ENCODE results near the gene ARHGEF6.
"Not testable (repeated sequence)": the region's sequence is repeated elsewhere in the genome, so short reads cannot be mapped to it uniquely, and the experiment has no call there.

The ARHGEF6 gene, protein sequence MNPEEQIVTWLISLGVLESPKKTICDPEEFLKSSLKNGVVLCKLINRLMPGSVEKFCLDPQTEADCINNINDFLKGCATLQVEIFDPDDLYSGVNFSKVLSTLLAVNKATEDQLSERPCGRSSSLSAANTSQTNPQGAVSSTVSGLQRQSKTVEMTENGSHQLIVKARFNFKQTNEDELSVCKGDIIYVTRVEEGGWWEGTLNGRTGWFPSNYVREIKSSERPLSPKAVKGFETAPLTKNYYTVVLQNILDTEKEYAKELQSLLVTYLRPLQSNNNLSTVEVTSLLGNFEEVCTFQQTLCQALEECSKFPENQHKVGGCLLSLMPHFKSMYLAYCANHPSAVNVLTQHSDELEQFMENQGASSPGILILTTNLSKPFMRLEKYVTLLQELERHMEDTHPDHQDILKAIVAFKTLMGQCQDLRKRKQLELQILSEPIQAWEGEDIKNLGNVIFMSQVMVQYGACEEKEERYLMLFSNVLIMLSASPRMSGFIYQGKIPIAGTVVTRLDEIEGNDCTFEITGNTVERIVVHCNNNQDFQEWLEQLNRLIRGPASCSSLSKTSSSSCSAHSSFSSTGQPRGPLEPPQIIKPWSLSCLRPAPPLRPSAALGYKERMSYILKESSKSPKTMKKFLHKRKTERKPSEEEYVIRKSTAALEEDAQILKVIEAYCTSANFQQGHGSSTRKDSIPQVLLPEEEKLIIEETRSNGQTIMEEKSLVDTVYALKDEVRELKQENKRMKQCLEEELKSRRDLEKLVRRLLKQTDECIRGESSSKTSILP

DNA sequence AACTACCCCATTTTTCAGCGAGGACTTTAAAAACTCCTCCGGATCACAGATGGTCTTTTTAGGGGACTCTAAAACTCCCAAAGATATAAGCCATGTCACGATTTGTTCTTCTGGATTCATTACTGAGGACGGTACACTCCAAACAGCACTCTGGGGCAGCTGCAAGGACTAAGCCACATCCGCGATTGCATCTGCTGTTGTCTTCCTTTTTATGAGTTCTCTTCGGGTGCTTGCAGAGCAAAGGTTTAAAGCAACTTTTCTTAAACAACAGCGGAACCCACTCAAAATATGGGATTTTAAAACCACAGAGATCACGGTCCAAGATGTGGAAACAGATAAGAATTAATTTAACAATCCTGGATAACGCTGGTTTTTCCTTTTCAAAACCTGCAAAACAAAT lies at the start of gene ARHGEF6:
ARHGEF6 (minus strand) TSS at position 170 of the 400 bp plus-strand sequence; CDS start at position 120, 50 bp downstream.
- no peak for DNase-seq (ENCODE audit: low read depth in 3 of 3, low spot score in 1 of 3)

DNA sequence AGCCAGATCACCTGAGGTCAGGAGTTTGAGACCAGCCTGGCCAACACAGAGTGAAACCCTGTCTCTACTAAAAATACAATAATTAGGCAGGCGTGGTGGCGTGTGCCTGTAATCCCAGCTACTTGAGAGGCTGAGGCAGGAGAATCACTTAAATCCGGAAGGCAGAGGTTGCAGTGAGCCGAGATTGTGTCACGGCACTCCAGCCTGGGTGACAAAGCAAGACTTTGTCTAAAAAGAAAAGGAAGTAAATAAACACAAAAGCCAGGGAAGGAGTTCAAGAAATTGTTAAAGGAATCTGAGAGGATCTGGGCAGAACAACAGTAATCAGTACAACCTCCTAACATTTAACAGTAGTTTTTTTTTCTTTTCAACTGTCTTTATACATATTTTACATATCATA lies 48.7 kb upstream of the ARHGEF6 start:
- no peak for DNase-seq (ENCODE audit: low read depth in 3 of 3, low spot score in 1 of 3)

DNA sequence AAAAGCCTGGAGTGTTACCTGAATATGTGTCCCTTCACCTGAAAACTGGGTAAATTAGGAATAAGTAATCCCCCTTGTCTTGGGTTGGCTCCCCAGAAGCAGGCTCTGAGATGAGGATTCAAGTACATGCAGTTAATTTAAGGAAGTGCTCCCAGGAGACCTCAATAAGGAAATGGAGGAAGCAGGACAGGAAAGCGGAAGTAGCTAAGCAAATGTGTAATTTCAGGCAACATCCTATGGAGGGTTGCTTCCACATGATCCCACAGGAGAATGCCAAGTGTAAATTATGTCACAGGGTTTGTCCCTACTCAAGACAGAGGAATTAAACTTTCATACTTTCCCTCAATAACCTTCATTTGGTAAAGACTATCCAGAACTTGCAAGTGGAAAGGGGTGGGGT lies 48.1 kb upstream of the ARHGEF6 start:
- no peak for DNase-seq (ENCODE audit: low read depth in 3 of 3, low spot score in 1 of 3)

DNA sequence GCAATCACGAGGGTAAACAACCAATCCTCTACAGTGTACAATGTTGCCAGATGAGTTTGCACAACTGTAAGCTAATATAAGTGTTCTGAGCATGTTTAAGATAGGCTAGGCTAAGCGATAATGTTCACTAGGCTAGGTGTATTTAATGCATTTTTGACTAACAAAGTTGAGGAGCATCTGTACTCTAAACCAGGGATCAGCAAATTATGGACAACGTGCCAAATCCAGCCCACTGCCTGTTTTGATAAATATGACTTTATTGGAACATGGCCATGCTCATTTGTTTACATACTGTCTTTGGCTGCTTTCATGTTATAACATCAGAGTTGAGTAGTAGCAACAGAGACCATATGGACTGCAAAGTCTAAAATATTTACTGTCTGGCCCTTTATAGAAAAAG lies 46.3 kb upstream of the ARHGEF6 start:
- DNase-seq (ENCODE audit: low read depth in 3 of 3, low spot score in 1 of 3): no peak

DNA sequence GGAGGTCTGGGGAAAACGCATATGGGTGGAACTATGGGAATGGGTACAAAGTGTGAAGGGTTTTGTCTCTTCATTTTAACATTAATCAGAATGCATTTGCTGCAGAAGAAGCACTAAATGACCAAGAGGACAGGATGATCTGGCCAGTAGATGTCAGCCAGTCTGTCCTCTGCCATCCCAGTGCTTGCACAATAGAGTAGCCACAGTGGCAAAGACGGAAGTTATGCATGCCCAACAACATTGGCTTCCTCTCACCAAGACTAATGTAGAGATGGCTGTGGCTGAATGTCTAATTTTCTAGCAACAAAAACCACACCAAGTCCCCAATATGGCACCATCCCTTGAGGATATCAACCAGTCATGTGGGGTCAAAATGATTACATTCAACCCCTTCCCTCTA lies 45.0 kb upstream of the ARHGEF6 start:
- no peak for DNase-seq (ENCODE audit: low read depth in 3 of 3, low spot score in 1 of 3)

DNA sequence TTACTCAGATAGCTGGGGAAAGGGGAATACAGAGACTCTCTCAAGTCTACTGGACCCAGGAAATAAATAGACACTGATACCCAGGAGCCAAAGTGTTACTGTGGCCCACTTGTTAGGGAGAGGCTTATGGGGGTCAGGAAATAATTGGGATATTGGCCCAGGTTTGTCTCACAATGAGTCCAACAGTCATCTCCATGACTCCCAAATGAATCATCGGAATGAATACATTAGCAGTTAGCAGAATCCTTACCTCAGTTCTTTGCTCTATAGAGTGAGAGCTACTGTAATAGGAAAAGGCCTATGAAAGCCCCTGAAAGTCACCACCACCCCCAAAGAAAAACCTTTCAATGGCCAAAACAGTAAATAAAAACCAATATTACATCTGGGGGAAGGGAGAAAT lies 42.4 kb upstream of the ARHGEF6 start:
- no peak for DNase-seq (ENCODE audit: low read depth in 3 of 3, low spot score in 1 of 3)

DNA sequence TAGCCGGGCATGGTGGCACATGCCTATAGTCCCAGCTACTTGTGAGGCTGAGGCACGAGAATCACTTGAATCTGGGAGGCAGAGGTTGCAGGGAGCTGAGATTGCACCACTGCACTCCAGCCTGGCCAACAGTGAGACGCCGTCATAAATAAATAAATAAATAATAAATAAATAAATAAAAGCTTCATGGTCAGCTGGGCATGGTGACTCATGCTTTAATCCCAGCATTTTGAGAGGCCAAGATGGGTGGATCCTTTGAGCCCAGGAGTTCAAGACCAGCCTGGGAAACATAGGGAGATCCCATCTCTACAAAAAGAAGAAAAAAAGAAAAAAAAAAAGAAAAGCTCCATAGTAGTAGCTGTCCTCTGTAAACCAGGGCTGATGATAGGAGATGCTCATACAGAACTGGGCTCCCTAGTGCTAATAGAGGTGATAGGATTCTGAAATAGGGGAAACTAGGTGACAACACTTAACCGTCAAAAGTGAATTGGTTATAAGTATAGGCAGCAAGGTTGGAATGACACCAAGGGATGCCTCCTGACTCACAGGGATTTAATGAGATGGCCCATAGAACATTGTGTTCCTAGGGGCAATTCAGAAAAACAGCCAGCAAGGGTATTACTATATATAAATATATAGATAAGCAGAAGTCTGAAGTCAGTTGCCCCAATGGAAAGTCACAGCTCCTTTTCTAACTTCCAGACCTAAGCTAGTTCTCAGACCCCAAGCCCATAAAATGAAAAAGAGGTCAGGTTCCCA lies 41.8 kb upstream of the ARHGEF6 start:
- DNase-seq (ENCODE audit: low read depth in 3 of 3, low spot score in 1 of 3): no peak

DNA sequence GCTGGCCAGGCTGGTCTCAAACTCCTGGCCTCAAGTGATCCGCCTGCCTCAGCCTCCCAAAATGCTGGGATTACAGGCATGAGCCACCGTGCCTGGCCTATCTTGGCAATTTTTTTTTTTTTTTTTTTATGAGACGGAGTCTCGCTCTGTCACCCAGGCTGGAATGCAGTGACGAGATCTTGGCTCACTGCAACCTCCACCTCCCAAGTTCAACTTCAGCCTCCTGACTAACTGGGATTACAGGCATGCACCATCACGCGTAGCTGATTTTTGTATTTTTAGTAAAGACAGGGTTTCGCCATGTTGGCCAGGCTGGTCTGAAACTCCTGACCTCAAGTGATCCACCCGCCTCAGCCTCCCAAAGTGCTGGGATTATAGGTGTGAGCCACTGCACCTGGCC lies 39.0 kb upstream of the ARHGEF6 start:
- not testable (repeated sequence) for DNase-seq (ENCODE audit: low read depth in 3 of 3, low spot score in 1 of 3)

DNA sequence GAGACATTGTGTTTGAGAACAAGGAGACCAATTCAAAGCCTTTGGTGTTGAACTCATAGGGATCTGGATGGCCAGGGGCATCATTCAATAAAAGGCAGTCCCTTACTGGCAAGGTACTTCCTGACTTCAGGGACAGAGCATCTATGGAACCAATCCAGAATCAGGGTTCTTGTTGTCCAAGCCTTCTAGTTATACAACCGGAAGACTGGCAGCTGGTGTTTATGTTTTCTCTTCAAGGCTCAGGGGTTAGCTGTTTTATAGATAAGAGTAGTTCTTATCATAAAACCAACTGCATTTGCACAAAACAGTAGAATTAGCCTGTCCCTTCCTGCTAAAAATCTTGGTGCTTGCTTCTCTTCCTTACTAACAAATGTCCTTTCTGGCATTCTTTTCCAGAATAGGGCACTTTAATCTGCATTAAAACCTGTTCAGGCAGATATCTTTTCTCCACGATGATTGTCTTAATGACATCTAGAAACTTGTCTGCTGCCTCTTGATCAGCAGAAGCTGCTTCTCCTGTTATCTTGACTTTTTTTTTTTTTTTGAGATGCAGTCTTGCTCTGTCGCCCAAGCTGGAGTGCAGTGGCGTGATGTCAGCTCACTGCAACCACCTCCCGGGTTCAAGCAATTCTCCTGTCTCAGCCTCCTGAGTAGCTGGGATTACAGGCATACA lies 38.4 kb upstream of the ARHGEF6 start:
- no peak for DNase-seq (ENCODE audit: low read depth in 3 of 3, low spot score in 1 of 3)

DNA sequence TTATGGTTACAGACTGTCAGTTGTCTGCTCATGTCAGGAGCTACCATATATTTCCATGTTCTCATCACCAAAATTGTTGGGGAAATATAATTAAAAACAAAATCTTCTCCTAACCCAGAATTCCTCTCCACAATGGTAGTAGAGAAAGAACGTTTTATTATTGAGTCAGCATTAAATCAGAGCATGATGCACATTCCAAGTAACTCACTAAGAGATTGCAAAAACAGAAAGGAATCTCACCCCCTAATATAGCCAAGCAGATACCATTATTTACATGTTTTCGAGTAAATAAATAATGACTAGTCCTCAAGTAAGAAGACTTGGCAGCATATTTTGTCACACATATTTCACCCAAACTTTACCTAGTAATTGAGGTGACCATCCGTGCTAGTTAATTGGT lies 36.2 kb upstream of the ARHGEF6 start:
- DNase-seq (ENCODE audit: low read depth in 3 of 3, low spot score in 1 of 3): no peak

DNA sequence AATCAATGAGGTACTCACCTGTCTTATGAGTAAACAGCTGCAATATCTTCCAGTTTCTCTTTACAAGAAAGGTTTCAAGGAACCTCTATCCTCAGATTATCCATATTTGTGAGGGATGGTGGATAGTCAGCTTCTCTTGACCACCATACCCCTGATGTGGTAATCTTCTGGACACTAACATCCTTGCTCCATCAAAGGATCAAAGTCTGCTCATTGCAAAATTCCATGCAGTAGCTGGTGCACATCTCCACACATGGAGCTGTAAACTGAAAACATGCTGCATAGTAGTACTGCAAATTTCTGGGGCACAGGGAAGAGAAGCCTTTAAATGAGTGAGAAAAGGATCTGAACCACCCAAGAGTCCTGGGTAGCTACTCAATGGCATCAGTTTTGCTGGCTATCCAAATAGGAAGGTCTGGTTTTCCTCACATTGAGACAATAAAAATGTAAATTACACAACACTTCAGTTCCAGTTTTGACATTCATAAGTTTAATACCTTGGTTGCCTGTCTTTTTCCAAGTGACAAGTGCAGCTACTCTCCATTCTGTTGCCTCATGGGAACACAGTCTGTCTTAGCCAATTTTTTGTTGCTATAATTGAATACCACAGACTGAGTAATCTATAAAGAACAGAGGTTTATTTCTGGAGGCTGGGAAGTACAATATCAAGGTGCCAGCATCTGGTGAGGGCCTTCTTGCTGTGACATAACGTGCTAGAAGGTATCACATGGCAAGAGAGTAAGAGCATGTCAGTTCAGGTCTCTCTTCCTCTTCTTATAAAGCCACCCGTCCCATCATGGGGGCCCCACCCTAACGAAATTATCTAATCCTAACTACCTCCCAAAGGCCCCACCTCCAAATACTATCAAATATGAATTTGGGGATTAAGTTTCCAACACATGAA lies 34.4 kb upstream of the ARHGEF6 start:
- DNase-seq (ENCODE audit: low read depth in 3 of 3, low spot score in 1 of 3): no peak

DNA sequence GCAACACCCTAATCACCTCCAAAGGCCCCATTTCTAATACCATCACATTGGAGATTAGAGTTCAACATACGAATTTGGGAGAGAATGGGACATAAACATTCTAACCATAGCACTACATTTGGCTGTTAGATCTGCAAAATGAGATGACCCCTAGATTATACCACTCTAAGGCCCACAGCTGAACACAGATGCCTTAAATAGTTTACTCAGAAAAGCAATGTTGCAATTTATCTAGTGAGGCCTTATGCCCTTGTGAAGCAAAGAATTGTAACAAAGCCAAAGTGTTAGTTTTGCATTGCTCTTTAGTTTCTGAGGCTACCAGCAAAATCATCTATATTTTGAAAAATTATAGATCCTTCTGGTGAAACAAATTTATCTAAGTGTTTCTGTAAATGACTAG lies 31.6 kb upstream of the ARHGEF6 start:
- no peak for DNase-seq (ENCODE audit: low read depth in 3 of 3, low spot score in 1 of 3)

DNA sequence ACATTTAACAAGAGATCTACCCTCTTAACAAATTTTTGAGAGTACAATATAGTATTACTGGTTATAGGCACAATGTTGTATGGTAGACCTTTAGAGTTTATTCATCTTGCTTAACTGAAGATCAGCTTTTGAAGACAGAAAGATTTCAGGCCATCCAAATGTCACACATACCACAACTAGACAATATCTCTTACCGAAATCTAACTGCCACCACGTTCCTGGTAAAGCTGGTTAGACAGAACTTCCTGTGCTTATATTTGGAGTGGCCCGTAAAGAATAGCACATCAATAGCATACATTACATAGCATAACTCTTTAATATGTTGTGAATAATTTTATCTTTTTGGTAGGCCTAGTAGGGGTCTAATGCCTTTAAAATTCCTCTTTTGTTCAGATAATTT lies 29.8 kb upstream of the ARHGEF6 start:
- DNase-seq (ENCODE audit: low read depth in 3 of 3, low spot score in 1 of 3): no peak

DNA sequence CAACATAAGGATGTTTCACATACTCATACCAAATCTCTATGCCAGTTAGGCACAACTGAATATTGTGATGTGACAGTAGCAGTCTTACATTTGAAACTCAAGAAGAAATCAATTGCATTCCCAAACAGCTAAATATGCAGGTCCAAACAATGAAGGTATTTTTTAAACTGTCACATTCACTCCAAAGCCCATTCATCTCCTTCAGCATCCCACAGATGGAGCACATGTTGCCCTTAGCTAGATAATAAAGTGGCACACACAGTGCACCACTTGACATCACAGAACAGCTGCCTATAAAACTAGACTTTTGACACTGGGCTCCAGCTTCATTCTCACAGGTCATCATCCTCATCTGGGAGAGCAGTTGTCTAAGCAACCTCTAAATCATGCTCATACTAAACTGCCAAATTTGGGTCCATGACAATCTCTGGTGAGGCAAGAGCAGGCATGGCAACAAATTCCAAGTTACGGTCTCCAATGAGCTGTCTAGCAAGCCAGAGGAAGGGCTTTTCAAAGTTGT lies 26.2 kb upstream of the ARHGEF6 start:
- no peak for DNase-seq (ENCODE audit: low read depth in 3 of 3, low spot score in 1 of 3)

DNA sequence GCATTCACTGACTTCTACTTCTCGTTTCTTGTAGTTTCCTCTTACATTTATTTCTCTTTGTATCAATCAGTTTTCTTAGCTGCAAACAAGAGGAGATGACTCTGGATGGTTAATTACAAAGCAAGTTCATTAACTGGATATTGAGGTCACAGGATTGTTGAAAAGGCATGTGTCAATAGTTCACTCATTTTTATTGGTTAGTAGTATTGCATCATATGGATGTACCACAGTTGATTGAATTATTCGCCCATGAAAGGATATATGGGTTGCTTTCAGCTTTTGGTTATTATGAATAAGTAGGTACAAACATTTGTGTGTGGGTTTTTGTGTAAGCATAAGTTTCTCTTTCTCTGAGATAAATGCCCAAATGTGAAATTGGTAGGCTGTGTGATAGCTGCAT lies 21.8 kb upstream of the ARHGEF6 start:
- DNase-seq (ENCODE audit: low read depth in 3 of 3, low spot score in 1 of 3): no peak

DNA sequence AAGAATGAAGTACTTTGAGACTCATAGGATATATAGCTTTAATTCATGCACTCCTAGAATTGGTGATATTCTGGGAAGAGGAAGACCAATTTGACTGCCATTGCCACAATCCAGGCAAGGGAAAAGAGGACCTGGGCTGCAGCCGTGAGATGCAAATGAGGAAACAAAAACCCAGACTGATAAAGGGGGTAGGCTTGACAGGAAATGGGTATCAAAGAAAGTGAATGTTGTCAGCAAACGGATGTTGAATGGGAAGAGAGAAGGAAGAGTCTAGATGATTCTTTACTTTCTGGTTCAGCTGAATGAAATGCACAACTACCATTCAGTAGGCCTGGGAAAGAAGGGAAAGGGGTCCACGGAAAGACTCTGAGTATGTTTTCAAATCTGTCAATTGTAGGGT lies 17.1 kb upstream of the ARHGEF6 start:
- DNase-seq (ENCODE audit: low read depth in 3 of 3, low spot score in 1 of 3): no peak

DNA sequence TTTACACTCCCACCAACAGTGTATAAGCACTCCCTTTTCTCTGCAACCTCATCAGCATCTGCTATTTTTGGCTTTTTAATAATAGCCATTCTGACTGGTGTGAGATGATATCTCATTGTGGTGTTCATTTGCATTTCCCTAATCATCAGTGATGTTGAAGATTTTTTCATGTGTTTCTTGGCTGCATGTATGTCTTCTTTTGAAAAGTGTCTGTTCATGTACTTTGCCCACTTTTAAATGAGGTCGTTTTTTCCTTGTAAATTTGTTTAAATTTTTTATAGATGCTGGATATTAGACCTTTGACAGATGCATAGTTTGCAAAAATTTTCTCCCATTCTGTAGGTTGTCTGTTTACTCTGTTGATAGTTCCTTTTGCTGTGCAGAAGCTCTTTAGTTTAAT lies 14.4 kb upstream of the ARHGEF6 start:
- not testable (repeated sequence) for DNase-seq (ENCODE audit: low read depth in 3 of 3, low spot score in 1 of 3)

DNA sequence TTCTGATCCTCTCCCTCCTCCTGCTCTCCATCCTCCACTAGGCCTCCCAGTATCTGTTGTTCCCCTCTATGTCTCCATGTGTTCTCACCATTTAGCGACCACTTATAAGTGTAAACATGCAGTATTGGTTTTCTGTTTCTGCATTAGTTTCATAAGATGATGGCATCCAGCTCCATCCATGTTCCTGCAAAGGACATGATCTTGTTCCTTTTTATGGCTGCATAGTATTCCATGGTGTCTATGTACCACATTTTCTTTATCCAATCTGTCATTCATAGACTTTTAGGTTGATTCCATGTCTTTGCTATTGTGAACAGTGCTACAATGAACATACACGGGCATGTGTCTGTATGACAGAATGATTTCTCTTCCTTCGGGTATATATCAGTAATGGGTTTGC lies 13.9 kb upstream of the ARHGEF6 start:
- DNase-seq (ENCODE audit: low read depth in 3 of 3, low spot score in 1 of 3): not testable (repeated sequence)

DNA sequence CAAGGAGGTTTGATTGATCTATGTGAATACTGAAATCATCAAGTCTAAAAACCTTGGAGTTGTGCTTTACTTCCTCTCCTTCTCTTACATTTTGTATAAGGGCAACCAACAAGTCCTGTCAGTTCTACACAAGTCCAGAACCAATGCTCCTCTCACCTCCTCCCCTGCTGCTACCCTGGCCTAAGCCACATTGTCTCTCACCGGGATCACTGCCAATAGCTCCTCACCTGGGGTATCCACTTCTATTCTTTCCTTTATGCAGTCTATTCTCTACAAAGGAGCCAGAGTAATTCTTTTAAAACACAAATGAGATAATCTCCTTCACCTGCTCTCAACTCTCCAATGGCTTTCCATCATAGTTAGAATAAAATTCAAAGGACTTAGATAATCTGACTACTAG lies 13.3 kb upstream of the ARHGEF6 start:
- no peak for DNase-seq (ENCODE audit: low read depth in 3 of 3, low spot score in 1 of 3)

DNA sequence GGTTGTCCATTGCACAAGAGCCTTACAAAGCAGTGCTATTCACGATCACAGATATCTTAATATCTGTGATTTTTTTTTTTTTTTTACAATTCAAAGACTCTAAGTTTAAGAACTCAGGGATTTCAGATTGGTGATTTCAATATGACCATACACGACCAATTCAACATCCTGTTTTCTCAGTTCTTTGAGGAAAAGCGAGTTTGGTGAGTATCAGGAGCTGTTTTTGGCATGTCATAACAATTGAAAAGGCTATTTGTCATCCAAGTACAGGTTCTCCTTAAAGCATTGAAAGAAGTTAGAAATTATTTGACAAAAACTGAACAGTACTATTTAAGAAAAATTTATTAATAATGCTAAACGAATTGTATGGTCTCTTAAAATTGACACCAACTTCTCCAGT lies 9.1 kb upstream of the ARHGEF6 start:
- DNase-seq (ENCODE audit: low read depth in 3 of 3, low spot score in 1 of 3): no peak

Measured in stimulated activated CD4-positive, alpha-beta T cell treated with anti-CD3 and anti-CD28 coated beads, TNF-alpha, amount 100 ng/mL, for 1 hour (primary cell).